GM21423 (cell line): ENCODE results near the gene PKNOX2.

Source experiments
- ATAC-seq: cut with Tn5 transposase; IDR thresholded peaks from one replicate; pipeline ENCODE4 v1.9.1; 2021; ENCODE audit warnings: mild to moderate bottlenecking, moderate library complexity; ENCODE audit not compliant: unreplicated experiment

PKNOX2 gene

DNA sequence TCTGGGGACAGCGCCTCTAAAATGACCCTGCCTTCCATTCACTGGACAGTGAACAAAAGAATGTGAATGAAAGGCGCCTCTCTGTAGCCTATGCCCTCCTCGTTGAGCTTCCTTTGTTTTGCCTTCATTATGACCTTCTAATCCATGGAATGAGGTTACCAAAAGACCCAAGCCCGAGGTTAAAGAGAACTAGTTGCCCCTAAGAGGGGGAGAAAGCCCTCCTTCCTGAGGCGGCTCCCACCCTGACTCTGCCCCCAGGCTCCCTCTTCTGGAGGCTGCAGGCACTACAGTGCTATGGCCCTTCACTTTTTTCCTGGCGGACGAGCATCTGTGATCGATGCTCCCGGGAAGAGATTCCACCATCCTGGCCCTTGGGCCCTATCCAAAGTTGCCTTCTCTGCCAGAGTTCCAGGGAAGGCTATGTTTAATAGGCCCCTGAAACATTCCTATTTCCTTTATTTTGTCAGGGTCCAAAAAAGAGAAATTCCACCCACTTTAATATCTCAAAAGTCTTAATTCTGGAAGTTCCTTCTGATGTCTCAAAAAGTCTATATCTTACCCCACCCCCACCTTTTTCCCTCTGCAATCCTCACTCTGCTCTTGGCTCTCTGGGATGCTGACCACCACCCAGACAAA lies 184.2 kb downstream of the PKNOX2 start:
- no peak for ATAC-seq

DNA sequence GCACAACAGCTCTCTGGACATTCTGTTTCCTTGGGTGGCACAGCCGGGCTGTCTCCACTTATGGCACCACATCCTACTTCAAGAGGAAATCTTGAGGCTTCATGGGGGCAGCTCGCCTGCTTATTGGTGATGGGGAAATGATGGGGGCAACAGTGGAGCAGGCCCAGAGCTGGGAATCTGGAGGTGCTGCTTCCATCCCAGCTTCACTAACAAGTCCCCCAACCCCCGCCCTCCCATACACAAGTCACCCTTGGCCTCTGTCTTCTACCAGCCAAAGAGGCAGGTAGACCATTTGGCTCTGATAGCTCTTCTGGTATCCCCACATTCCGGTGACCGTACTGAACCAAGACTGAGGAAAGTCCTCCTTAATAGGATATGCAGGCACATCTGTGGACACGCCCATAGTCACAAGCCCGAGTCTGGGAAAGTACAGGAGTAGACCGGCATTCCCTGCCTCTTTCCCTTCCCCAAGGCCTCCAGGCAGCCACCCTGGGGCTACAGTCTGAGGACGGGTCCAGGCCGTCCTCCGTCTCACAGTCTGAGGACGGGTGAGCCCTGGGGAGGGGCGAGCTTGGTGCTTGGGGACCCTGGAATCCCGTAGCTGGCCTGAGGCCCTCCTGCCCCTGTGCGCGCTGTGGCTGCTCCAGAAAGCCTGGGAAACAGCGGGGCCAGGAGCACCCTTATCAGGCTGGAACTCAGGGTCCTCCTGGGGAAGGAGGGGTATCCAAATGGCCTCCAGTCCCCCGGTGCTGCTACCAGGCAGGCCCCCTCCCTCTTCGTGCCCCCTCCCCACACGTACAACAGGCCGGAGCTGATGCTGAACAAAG lies 185.9 kb downstream of the PKNOX2 start:
- ATAC-seq = no peak

DNA sequence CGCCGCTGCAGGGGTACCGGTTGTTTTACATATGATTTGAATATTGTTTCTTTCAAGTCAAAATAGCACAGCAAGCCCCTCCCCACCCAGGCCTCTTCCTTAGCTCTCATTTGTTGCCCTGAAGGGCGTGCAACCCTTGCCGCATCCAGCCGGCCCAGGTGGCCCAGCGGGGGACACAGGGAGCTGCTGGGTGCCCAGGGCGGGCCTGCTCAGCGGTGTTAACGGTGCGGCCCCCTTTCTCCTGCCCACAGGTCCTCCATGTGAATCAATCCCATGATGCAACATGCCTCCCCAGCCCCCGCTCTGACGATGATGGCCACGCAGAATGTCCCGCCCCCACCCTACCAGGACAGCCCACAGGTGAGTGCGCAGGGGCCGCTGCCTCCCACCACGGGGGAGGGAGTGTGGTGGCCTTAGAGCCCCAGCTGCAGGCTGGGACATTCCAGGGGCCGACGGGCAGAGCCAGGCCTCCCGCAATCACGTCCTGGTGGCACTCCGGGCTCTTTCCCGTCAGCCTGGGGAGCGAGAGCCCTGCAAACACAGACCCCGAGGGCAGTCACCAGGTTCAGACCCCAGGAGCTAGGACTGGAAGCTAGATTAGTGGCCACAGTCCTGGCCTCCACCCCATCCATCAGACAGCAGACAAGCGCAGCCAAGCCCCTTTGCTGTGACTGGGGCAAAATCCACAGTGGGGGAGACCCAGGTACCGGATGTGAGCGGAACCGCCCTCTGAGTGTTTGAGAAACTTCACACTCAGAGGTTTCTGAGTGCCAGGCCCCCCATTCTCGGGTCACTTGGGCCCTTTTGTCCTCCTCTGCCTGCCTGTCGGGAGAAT lies 186.7 kb downstream of the PKNOX2 start:
- no peak for ATAC-seq

DNA sequence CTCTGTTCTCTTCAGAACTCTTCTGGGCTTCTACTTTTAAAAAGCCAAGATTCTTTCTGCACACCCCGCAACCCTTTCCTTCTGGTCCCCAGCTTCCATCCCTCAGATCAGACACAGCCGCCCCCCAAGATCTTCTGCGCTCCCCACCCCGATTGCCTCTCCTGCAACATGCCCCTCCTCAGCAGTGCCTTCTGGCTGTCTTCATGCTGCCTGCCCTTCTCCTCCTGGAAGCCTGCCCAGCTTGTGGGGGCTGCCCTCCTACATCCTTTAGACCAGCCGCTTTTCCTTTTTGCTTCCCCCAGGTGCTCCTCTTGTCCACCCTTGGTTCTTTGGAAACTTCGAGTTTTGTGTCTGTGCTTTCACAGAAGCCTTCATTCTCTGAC lies 187.3 kb downstream of the PKNOX2 start:
- no peak for ATAC-seq

DNA sequence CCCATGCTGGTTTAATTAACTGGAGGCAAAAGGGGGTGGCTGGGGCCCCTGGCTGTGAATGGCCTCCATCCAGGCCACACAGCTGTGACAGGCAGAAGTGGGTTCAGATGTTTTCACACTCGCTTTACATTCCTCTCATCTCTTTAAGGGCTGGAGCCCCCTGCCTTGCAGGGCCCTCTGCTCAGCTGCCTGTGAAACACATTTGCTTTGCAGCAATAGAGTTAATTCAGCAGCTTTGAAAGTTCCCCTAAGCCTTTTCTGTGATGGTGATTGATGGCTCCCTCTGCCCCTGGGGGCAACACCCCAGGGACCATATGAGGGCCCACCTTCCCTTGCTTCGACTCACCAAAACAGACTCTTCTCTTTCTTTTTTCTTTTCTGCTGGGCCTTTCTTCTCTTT lies 192.2 kb downstream of the PKNOX2 start:
- ATAC-seq = no peak

DNA sequence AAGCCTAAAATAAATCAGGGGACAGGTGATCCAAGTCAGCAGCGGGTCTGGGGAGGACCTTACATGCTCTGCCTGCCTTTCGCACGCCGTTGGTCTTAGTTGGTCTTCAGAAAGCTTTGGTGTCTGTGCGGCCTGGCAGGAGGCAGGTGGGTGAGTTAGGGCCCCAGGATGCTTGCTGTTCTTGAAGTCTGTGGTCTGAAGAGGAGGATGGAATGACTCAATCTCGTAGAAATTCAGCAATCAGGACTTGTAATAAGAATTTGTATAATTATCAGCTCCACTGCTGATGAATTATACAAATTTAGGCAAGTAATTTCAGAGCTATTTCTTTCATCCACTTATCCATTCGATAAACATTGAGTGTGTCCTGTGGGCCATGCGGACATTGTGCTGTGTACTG lies 193.0 kb downstream of the PKNOX2 start:
- no peak for ATAC-seq

DNA sequence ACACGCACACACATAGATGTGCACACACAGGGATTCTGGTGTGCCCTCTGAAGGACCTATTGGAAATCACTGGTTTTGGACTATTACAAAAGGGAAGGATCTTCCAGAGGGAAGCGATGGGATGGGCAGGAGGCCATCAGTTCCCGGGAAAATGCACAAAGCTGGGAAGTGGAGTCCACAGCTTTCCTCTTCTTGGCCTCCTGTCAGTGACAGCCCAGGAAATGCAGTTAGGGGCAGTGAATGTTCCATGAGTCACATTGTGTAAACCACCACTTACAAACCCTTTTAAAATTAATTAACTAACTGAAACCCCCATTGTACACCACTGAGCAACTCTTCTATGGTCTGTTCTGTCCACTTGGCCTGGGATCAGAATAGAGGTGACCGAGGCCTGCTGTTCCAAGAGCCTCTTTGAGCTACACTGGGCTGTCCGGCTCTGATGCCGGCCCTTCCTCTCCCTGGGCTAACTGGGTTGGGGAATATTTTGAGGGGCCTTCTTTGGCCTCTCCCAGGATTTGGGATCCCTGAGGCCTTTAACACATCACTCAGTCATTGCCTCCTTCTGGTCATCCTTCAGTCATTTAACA lies 193.8 kb downstream of the PKNOX2 start:
- ATAC-seq = no peak

DNA sequence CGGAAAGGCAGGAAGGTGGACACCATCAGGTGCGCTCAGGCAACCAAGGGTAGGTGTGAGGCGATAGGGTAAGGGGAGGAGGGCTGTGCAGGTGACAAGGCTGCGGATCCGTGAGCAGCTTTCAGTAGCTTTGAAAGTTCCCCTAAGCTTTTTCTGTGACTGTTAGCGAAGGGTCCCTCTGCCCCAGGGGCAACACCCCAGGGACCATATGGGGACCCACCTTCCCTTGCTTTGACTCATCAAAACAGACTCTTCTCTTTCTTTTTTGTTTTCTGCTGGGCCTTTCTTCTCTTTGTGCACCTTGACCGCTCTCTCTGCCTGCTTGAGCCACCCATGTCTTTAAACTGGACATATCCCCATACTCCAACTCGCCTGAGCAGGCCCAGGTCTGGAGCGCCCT lies 194.6 kb downstream of the PKNOX2 start:
- ATAC-seq = no peak

DNA sequence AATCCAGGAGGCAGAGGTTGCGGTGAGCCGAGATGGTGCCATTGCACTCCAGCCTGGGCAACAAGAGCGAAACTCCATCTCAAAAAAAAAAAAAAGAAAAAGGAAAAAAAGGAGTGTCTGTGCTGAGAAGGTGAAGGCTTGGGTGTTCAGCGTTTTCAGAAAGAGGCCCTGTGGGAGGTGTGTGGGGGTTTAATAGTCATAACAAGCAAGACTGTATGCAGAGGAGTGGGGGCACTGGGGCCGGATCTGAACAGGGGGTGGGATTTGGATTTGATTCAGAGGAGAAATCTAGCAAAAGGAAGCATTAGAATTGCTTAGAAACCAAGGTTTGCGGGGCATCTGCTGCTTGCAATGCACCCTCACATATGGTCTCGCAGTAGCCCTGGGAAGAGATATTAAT lies 195.5 kb downstream of the PKNOX2 start:
- no peak for ATAC-seq

DNA sequence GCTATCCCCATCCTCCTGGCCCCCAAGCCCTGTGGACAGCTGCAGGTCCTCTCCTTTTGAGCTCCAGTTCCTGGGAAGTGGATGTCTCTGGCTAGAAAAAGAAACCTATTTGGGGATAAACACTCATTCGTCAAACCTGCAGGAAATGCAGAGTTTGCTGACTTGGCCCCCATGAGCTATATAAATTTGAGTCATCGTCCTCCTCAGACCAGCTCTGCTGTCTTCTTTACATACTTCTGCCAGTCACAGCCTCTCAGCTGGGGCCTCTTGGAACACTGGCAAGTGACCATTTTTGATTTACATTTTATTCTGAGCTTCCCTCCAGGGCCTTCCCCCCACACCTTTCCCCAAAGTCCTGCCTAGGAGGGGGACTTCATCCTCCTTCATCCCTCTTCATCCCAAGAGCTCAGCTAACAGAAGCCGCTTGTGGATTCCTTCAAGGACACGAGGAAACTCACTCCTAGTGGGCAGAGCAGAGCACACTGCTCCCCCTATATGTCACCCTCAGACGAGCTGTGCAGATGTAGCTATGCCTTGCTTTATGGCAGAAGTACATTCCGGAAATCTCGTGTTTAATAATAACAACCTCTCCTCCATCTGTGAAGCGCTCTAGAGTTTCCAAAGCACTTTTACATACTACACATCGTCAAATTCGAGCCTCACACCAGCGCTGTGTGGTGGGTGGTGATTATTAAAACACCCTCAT lies 199.7 kb downstream of the PKNOX2 start:
- no peak for ATAC-seq

DNA sequence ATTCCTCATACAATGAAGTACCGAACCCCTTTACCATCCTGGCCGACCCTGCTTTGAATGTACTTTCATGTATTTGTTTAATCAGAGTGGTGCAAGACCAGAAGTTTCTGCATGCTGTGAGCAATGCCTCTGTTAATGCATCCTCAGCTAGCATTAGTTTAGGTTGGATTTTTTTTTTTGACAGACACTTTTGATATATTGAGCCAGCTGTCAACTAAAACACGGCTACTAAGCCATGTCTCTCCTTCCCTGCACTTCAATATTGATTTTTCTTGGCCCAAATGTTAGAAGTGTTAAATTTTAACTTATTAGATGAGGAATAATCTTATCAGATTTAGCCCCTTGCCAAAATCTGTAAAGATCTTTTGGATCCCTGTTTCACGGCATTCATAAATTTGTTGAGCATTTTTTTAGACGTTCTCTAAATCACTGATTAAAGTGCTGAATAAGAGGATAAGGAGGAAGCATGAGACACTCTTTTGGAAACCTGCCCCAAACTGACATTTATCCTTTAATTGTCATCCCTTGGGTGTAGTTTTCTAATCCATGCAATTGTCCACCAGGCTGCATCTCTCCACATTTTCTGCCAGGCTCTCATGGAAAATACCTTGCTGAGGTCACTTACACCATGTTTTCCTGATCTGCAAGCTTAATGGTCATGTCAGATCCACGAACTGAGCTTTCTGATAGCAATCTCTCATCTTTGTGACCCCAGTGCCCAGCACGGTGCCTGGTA lies 200.8 kb downstream of the PKNOX2 start:
- ATAC-seq = no peak

DNA sequence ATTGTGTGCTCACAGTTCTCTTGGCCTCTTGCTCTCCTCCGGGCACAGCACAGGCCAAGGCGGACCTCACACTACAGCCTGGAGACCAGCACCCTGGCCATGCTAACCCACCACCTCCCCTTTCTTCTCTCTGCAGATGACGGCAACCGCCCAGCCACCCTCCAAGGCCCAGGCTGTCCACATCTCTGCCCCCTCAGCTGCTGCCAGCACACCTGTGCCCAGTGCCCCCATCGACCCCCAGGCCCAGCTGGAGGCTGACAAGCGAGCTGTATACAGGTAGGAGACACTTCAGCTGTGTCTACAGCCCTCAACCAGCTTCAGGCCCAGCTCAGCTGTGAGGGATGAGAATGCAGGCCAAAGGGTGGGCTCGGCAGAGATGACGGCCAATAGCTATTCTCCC lies 203.2 kb downstream of the PKNOX2 start:
- ATAC-seq = no peak

DNA sequence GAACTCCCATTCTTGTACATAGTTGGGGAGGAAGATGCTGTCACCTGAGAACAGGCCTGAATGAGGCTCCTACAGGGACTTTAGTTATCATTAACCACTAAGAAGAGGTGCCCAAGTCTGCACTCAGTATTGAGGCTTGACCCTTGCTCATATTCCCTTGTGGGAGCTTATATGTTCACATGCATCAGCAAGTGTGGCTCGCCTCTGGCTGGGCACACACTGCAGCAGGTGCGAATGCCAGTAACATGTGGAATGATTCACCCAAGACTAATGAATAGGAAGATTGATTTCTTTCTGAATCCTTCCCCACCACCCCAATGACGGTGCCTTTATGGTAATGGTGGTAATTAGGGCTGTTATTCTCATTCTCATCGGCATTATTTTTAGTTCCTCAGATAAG lies 204.2 kb downstream of the PKNOX2 start:
- no peak for ATAC-seq

DNA sequence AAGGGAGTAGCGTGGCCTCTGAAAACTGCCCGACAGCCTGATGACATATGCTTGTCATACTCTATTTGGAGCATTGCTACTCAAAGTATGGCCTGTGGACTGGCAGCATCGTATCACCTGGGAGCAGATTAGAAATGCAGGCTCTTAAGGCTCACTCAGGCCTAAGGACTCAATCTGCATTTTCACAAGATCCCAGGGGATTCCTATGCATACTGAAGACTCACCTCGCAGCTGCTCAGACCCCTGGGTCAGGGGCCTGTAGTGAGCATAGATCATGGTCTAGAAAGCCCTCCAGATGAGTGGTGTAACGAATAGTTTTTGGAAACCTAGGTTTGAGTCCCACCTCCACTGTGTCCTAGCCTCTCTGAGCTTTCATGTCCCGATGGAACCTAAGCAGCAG lies 205.3 kb downstream of the PKNOX2 start:
- ATAC-seq = no peak

DNA sequence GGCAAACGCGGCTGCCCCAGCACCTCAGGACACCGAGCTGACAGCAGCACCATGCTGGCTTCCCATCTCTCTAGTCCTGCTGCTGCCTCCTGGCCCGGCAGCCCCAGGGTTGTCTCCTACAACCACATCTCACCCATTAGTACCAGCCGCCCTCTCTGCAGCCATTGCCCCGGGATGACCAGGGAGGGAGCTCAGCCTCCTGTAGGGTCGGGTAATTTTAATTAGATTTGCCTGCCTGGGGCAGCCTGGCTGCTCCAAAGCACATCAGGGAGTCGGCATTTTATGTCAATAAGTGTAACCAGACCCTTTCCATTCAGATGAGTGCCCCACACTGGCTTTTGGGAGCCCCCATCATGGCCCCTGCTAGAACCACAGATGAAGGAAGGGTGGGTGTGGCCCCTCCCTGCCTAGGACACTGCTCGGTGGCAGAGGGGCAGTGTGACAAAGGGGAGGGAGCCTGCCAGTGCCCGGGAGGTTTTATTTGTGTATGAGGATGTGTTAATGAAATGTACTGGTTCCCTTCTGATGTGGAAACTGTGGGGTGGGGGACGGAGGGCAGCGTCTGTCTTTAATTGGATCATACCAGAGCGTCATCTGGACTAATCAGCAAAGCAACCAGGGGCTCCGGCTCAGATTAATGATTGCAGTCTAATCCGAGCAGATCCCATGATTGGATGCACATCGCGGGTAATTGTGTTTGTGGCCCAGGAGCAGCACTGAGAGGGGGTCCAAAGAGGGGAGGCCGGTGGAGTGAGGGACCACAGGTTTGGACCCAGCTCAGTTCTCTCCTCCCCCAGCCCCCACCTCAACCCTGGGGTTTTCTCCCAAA lies 206.2 kb downstream of the PKNOX2 start:
- ATAC-seq = no peak

DNA sequence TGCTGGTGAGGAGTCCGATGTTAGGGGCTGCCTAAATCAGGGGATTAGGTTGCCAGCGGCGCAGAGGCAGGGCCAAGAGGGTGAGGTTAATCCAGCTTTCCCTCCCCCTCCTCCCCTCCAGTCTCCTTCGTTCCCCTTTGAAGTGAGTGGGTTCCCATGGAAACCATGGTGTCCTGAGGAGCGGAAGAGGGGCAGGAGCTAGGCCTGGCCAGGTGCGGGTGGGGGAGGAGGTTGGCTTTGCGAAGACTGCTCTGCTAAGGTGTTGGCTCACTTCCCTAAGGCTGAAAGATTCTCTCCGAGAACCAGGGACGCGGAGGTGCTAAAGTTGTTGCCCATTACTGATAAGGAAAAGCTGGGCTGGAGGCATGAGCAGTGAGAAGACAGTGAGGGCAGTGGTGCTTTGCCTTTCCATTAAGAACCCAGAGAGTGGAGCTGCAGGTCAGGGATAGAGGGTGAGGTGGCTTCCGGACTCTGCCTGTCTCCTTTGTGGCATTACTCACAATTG lies 206.9 kb downstream of the PKNOX2 start:
- no peak for ATAC-seq

DNA sequence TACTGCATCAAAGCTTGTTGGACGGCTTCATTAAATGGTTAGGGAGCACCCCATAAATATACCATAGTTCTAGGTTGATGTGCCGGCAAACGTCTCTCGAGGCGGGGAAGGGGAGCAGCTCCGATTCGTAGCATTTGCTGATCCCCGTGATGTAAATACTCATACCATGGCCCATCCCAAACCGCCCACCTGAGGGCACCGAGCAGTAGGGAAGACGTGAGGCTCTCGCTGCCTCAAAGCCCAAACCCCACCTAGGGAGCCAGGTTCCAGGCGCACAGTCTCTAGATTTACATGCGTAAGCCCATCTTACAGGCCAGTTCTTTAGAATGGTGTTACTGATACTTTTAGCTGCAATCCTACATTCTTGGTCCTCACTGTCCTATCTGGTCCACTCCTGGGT lies 207.5 kb downstream of the PKNOX2 start:
- ATAC-seq = no peak

DNA sequence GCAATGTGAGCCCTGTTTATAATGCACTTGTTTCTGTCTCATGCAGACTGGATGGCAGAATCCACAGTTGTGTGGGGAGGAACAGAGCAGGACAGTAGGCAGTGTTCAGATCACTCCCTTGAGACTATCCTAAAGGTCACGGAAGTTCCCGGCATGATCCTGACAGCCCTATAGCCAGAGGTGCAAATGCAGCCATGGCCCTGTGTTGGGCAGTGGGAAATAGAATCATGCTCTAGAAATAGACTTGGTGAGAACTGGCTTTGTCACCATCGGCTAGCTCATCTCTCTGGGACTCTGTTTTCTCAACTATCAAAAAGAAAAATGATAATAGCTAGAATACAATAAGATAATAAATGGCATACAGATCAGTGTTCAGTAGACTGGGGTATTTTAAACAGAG lies 208.4 kb downstream of the PKNOX2 start:
- ATAC-seq = no peak
